Neuronal stem cell (in vitro differentiated cells): ENCODE data around the gene LPP.

Experiments
- DNase-seq: peaks from one replicate; pipeline ENCODE4 v3.0.0-alpha.2; 2013; ENCODE audit warnings: low spot score
- H2AFZ ChIP-seq: one replicate; pipeline ENCODE4 v1.6.1; 2013; ENCODE audit warnings: mild to moderate bottlenecking, low read length, inconsistent platforms
- H2AK5ac ChIP-seq: 2 replicates; pipeline ENCODE4 v1.6.1; 2013; ENCODE audit warnings: low read depth, mild to moderate bottlenecking, inconsistent platforms, low read length, moderate library complexity, mixed read lengths
- H2BK120ac ChIP-seq: 2 replicates; pipeline ENCODE4 v1.6.1; 2013; ENCODE audit warnings: low read depth, mild to moderate bottlenecking, inconsistent platforms, low read length, moderate library complexity, mixed read lengths
- H2BK12ac ChIP-seq: one replicate; pipeline ENCODE4 v1.6.1; 2013; ENCODE audit warnings: low read length, inconsistent platforms
- H2BK15ac ChIP-seq: 2 replicates; pipeline ENCODE4 v1.6.1; 2013; ENCODE audit warnings: mild to moderate bottlenecking, low read length, inconsistent platforms, mixed read lengths
- H2BK5ac ChIP-seq: one replicate; pipeline ENCODE4 v1.6.1; 2013; ENCODE audit warnings: inconsistent platforms, mild to moderate bottlenecking, low read length, moderate library complexity
- H3K14ac ChIP-seq: one replicate; pipeline ENCODE4 v1.6.1; 2013; ENCODE audit warnings: low read length, inconsistent platforms
- H3K18ac ChIP-seq: 2 replicates; pipeline ENCODE4 v1.6.1; 2013; ENCODE audit warnings: low read length, inconsistent platforms
- H3K23ac ChIP-seq: 2 replicates; pipeline ENCODE4 v1.6.1; 2013; ENCODE audit warnings: low read depth, mild to moderate bottlenecking, mixed read lengths, low read length, inconsistent platforms; ENCODE audit not compliant: poor library complexity
- H3K27ac ChIP-seq: replicated peaks from 3 replicates; pipeline ENCODE4 v1.5.1; 2013; ENCODE audit warnings: low read length, inconsistent platforms
- H3K27me3 ChIP-seq, 3 experiments: 2 replicates each; pipeline ENCODE4 v1.6.1; 2013; ENCODE audit warnings: low read length in 3 of 3, mild to moderate bottlenecking in 2 of 3, inconsistent platforms in 1 of 3, low read depth in 1 of 3, mixed read lengths in 1 of 3, moderate library complexity in 1 of 3; ENCODE audit not compliant: control insufficient read depth in 3 of 3, insufficient read depth in 3 of 3
- H3K36me3 ChIP-seq, 2 donors: replicated peaks in 1 of 2; 2 replicates each; pipeline ENCODE4 v1.6.1; 2013; ENCODE audit warnings: low read length in 2 of 2; ENCODE audit not compliant: control insufficient read depth in 2 of 2, insufficient read depth in 2 of 2
- H3K4ac ChIP-seq: 2 replicates; pipeline ENCODE4 v1.6.1; 2013; ENCODE audit warnings: inconsistent platforms, mild to moderate bottlenecking, low read length, moderate library complexity
- H3K4me1 ChIP-seq, 2 donors: 1 replicate in 1 of 2; 2 replicates in 1 of 2; pipeline ENCODE4 v1.6.1; 2013; ENCODE audit warnings: low read length in 2 of 2, low read depth in 1 of 2; ENCODE audit not compliant: control insufficient read depth in 2 of 2, insufficient read depth in 1 of 2
- H3K4me2 ChIP-seq: one replicate; pipeline ENCODE4 v1.6.1; 2013; ENCODE audit warnings: mild to moderate bottlenecking, low read length, inconsistent platforms; ENCODE audit not compliant: insufficient read depth, poor library complexity, severe bottlenecking
- H3K4me3 ChIP-seq, 2 donors: 2 replicates each; pipeline ENCODE4 v1.5.1; 2013; ENCODE audit warnings: low read length in 2 of 2, mild to moderate bottlenecking in 2 of 2, inconsistent platforms in 1 of 2, moderate library complexity in 1 of 2
- H3K79me1 ChIP-seq: one replicate; pipeline ENCODE4 v1.6.1; 2013; ENCODE audit warnings: low read depth, mild to moderate bottlenecking, inconsistent platforms, low read length, moderate library complexity
- H3K9ac ChIP-seq: one replicate; pipeline ENCODE4 v1.6.1; 2013; ENCODE audit warnings: mild to moderate bottlenecking, low read depth, low read length, inconsistent platforms; ENCODE audit not compliant: poor library complexity
- H3K9me3 ChIP-seq, 2 donors: replicated peaks in 1 of 2; 2 replicates each; pipeline versions ENCODE3 to v1.6.1; 2013; ENCODE audit warnings: low read length in 2 of 2, mild to moderate bottlenecking in 2 of 2, inconsistent platforms in 1 of 2, low read depth in 1 of 2, mixed read lengths in 1 of 2, moderate library complexity in 1 of 2; ENCODE audit not compliant: control insufficient read depth in 2 of 2, insufficient read depth in 1 of 2
- H4K8ac ChIP-seq: one replicate; pipeline ENCODE4 v1.6.1; 2013; ENCODE audit warnings: low read depth, mild to moderate bottlenecking, inconsistent platforms, low read length, moderate library complexity
- H4K91ac ChIP-seq: one replicate; pipeline ENCODE4 v1.6.1; 2013; ENCODE audit warnings: low read length, low read depth, mild to moderate bottlenecking, inconsistent platforms; ENCODE audit not compliant: poor library complexity
- WGBS, 2 donors: extraction: QIAGEN DNeasy Blood & Tissue Kit; methylation state at CpG; one replicate each; pipeline ENCODE4 v1.1.7; 2013; ENCODE audit warnings: missing lambda C conversion rate in 2 of 2, mixed read lengths in 1 of 2; ENCODE audit not compliant: insufficient read length in 2 of 2, insufficient replicate concordance in 1 of 2; ENCODE audit errors: extremely low coverage in 2 of 2; 5-methylcytosine and 5-hydroxymethylcytosine counted together

The LPP gene

GRCh38 chr3:188830893-188831292 is 676.9 kb downstream of the LPP start:
- no peak overlapping the region for H3K4me3 ChIP-seq
- no peak overlapping the region for H2AK5ac ChIP-seq
- no peak overlapping the region for H3K23ac ChIP-seq
- H3K4me1 ChIP-seq = peaks cover 0 to 4% of the 10 kb centered on the region in 2 donors
- H2BK5ac ChIP-seq = no peak overlapping the region
- H2BK120ac ChIP-seq = no peak overlapping the region
- no peak overlapping the region for H3K18ac ChIP-seq
- no peak overlapping the region for H2BK12ac ChIP-seq
- H3K79me1 ChIP-seq = no peaks in the 10 kb centered on the region
- no peak overlapping the region for H3K9ac ChIP-seq
- WGBS, 2 donors = no CpG with 5 or more reads among the region's 2 CpGs
- H2BK15ac ChIP-seq = no peak overlapping the region
- no peak for DNase-seq
- no peak overlapping the region for H4K91ac ChIP-seq
- no peak overlapping the region for H3K4me2 ChIP-seq
- H3K27ac ChIP-seq = no peak overlapping the region
- no peak overlapping the region for H3K14ac ChIP-seq
- no peaks in the 10 kb centered on the region for H3K36me3 ChIP-seq
- no peak overlapping the region for H4K8ac ChIP-seq
- H3K9me3 ChIP-seq = no peaks in the 10 kb centered on the region
- no peaks in the 10 kb centered on the region for H3K27me3 ChIP-seq
- no peak overlapping the region for H3K4ac ChIP-seq
- no peak overlapping the region for H2AFZ ChIP-seq

- Histone ChIP-seq H3K79me1 (no peaks in the 10 kb centered on the region), H2AFZ (no peak overlapping the region), H3K4me3 (no peak overlapping the region), H3K14ac (no peak overlapping the region), H3K18ac (no peak overlapping the region), H2AK5ac (no peak overlapping the region), H3K4me1 (peaks cover 3 to 7% of the 10 kb centered on the region in 2 donors), H3K23ac (no peak overlapping the region), H2BK15ac (no peak overlapping the region), H3K4ac (no peak overlapping the region), H2BK120ac (no peak overlapping the region), H3K9ac (no peak overlapping the region), H2BK5ac (no peak overlapping the region), H3K36me3 (no peaks in the 10 kb centered on the region), H2BK12ac (no peak overlapping the region), H3K27me3 (no peaks in the 10 kb centered on the region), H4K91ac (no peak overlapping the region), H4K8ac (no peak overlapping the region), H3K9me3 (no peaks in the 10 kb centered on the region), H3K27ac (no peak overlapping the region), H3K4me2 (no peak overlapping the region)
- DNase-seq = no peak
- WGBS, 2 donors = no CpG with 5 or more reads among the region's 3 CpGs
These were observed 678.2 kb downstream of the LPP start for GRCh38 chr3:188832146-188832545.

GRCh38 chr3:188832961-188833721 is 679.2 kb downstream of the LPP start:
- no CpG with 5 or more reads among the region's 5 CpGs for WGBS, 2 donors
- Histone ChIP-seq H3K27ac (no peak overlapping the region), H3K14ac (no peak overlapping the region)

GRCh38 chr3:188834349-188834748 is 680.4 kb downstream of the LPP start:
- H3K4me1 ChIP-seq = peaks cover 3 to 7% of the 10 kb centered on the region in 2 donors
- no peaks in the 10 kb centered on the region for H3K36me3 ChIP-seq
- no peak overlapping the region for H3K14ac ChIP-seq
- H3K79me1 ChIP-seq = no peaks in the 10 kb centered on the region
- WGBS, 2 donors = no CpG with 5 or more reads among the region's 3 CpGs
- H2AK5ac ChIP-seq = no peak overlapping the region
- no peak overlapping the region for H4K91ac ChIP-seq
- no peak overlapping the region for H3K23ac ChIP-seq
- no peak for DNase-seq
- no peak overlapping the region for H4K8ac ChIP-seq
- H3K9me3 ChIP-seq = no peaks in the 10 kb centered on the region
- no peak overlapping the region for H3K18ac ChIP-seq
- H2BK120ac ChIP-seq = no peak overlapping the region
- H3K27me3 ChIP-seq = no peaks in the 10 kb centered on the region
- H3K4ac ChIP-seq = no peak overlapping the region
- no peak overlapping the region for H3K9ac ChIP-seq
- H2BK5ac ChIP-seq = no peak overlapping the region
- H3K27ac ChIP-seq = no peak overlapping the region
- H3K4me3 ChIP-seq = no peak overlapping the region
- no peak overlapping the region for H2AFZ ChIP-seq
- no peak overlapping the region for H2BK15ac ChIP-seq
- no peak overlapping the region for H2BK12ac ChIP-seq
- H3K4me2 ChIP-seq = no peak overlapping the region

More at GRCh38 chr3:188832961-188833721, 679.2 kb downstream of the LPP start:
- no peak for DNase-seq
- Histone ChIP-seq H3K9ac (no peak overlapping the region), H2AK5ac (no peak overlapping the region), H3K18ac (no peak overlapping the region), H4K91ac (no peak overlapping the region), H3K4me3 (no peak overlapping the region), H2BK15ac (no peak overlapping the region), H3K27me3 (no peaks in the 10 kb centered on the region), H3K36me3 (no peaks in the 10 kb centered on the region), H2BK5ac (no peak overlapping the region), H2BK120ac (no peak overlapping the region), H3K4me1 (peaks cover 3 to 7% of the 10 kb centered on the region in 2 donors), H2BK12ac (no peak overlapping the region), H3K4ac (no peak overlapping the region), H2AFZ (no peak overlapping the region), H3K23ac (no peak overlapping the region), H3K9me3 (no peaks in the 10 kb centered on the region), H3K79me1 (no peaks in the 10 kb centered on the region), H3K4me2 (no peak overlapping the region), H4K8ac (no peak overlapping the region)
